SK-N-MC (cell line): Measurements from ENCODE around the gene LMF1.

Experiments
- DNase-seq: peaks from one replicate; pipeline ENCODE4 v3.0.0-alpha.2; 2011; ENCODE audit warnings: low read depth, low spot score
- H3K27ac ChIP-seq: fragments of 200-600 bp; sonication (generic); 2 replicates; pipeline ENCODE4 v1.5.1; 2016; ENCODE audit warnings: mixed run types
- H3K36me3 ChIP-seq: fragments of 200-600 bp; sonication (generic); 2 replicates; pipeline ENCODE4 v1.6.1; 2017; ENCODE audit warnings: antibody characterized with exemption, low read length, mixed read lengths; ENCODE audit not compliant: insufficient read depth
- H3K4me3 ChIP-seq: fragments of 200-600 bp; sonication (generic); 2 replicates; pipeline ENCODE4 v1.5.1; 2016
- H3K9ac ChIP-seq: fragments of 200-600 bp; sonication (generic); 2 replicates; pipeline ENCODE4 v1.8.0; 2017; ENCODE audit warnings: mixed run types, mixed read lengths; ENCODE audit not compliant: insufficient read length
- H3K9me3 ChIP-seq: fragments of 200-600 bp; sonication (generic); 2 replicates; pipeline ENCODE4 v1.6.1; 2017; ENCODE audit warnings: low read depth, mild to moderate bottlenecking, antibody characterized with exemption, low read length, moderate library complexity, mixed read lengths
- EZH2 ChIP-seq: fragments of 200-600 bp; sonication (generic); IDR thresholded peaks from one replicate; pipeline ENCODE4 v1.6.1; 2017; ENCODE audit warnings: antibody characterized with exemption
- FOXP2 ChIP-seq: optimal IDR thresholded peaks from 2 replicates; pipeline ENCODE3; 2011; ENCODE audit warnings: mild to moderate bottlenecking, moderate library complexity; ENCODE audit not compliant: insufficient read depth; ENCODE audit errors: extremely low read length, control extremely low read depth
- POLR2AphosphoS5 ChIP-seq: IDR thresholded peaks from 2 replicates; pipeline ENCODE4 v1.6.1; 2012; ENCODE audit warnings: mild to moderate bottlenecking, low read depth, low read length, borderline replicate concordance

The LMF1 gene

GRCh38 chr16:977896-978295 lies 7.1 kb upstream of the LMF1 start:
- Histone ChIP-seq H3K27ac (no peak overlapping the region), H3K4me3 (no peak overlapping the region), H3K9me3 (no peaks in the 10 kb centered on the region), H3K9ac (no peak overlapping the region), H3K36me3 (no peaks in the 10 kb centered on the region)
- no peak for TF ChIP-seq FOXP2
- no peak for DNase-seq

GRCh38 chr16:977081-977701 lies 6.4 kb upstream of the LMF1 start:
- TF ChIP-seq EZH2 (no peak), FOXP2 (no peak), POLR2AphosphoS5 (no peak)
- H3K4me3 ChIP-seq: no peak overlapping the region
- no peaks in the 10 kb centered on the region for H3K36me3 ChIP-seq
- no peak overlapping the region for H3K27ac ChIP-seq
- no peak for DNase-seq
- H3K9me3 ChIP-seq: no peaks in the 10 kb centered on the region
- H3K9ac ChIP-seq: no peak overlapping the region

GRCh38 chr16:976389-976931 lies 5.7 kb upstream of the LMF1 start:
- no peaks in the 10 kb centered on the region for H3K36me3 ChIP-seq
- DNase-seq: no peak
- no peak overlapping the region for H3K9ac ChIP-seq
- no peak for TF ChIP-seq POLR2AphosphoS5
- no peak for TF ChIP-seq FOXP2
- TF ChIP-seq EZH2: no peak
- H3K9me3 ChIP-seq: no peaks in the 10 kb centered on the region
- H3K27ac ChIP-seq: no peak overlapping the region
- H3K4me3 ChIP-seq: no peak overlapping the region

GRCh38 chr16:975291-975690 lies 4.5 kb upstream of the LMF1 start:
- Histone ChIP-seq H3K27ac (no peak overlapping the region), H3K9me3 (no peaks in the 10 kb centered on the region), H3K9ac (no peak overlapping the region), H3K36me3 (no peaks in the 10 kb centered on the region), H3K4me3 (no peak overlapping the region)
- DNase-seq: no peak
- TF ChIP-seq FOXP2 (no peak), EZH2 (no peak), POLR2AphosphoS5 (no peak)

- Histone ChIP-seq H3K4me3 (no peak overlapping the region), H3K36me3 (no peaks in the 10 kb centered on the region), H3K9me3 (no peaks in the 10 kb centered on the region), H3K27ac (no peak overlapping the region), H3K9ac (no peak overlapping the region)
- TF ChIP-seq EZH2 (no peak), POLR2AphosphoS5 (no peak), FOXP2 (no peak)
- no peak for DNase-seq
Observed at GRCh38 chr16:974611-975261, 4.0 kb upstream of the LMF1 start.

GRCh38 chr16:974001-974601 lies 3.3 kb upstream of the LMF1 start:
- H3K27ac ChIP-seq: no peak overlapping the region
- no peak for DNase-seq
- no peaks in the 10 kb centered on the region for H3K36me3 ChIP-seq
- no peak overlapping the region for H3K4me3 ChIP-seq
- H3K9ac ChIP-seq: no peak overlapping the region
- no peak for TF ChIP-seq FOXP2
- no peak for TF ChIP-seq POLR2AphosphoS5
- TF ChIP-seq EZH2: no peak
- H3K9me3 ChIP-seq: no peaks in the 10 kb centered on the region

GRCh38 chr16:973366-973765 lies 2.6 kb upstream of the LMF1 start:
- Histone ChIP-seq H3K9me3 (no peaks in the 10 kb centered on the region), H3K27ac (no peak overlapping the region), H3K9ac (no peak overlapping the region), H3K4me3 (no peak overlapping the region), H3K36me3 (no peaks in the 10 kb centered on the region)
- no peak for DNase-seq
- TF ChIP-seq POLR2AphosphoS5: no peak
- TF ChIP-seq FOXP2: no peak
- TF ChIP-seq EZH2: no peak

GRCh38 chr16:972316-973002 lies 1.7 kb upstream of the LMF1 start:
- Histone ChIP-seq H3K27ac (no peak overlapping the region), H3K9me3 (no peaks in the 10 kb centered on the region), H3K36me3 (no peaks in the 10 kb centered on the region; the same call in 1 of the 2 replicates), H3K4me3 (no peak overlapping the region), H3K9ac (no peak overlapping the region)
- DNase-seq: no peak
- TF ChIP-seq EZH2: no peak
- no peak for TF ChIP-seq FOXP2
- no peak for TF ChIP-seq POLR2AphosphoS5

- no peak for TF ChIP-seq POLR2AphosphoS5
- TF ChIP-seq FOXP2: no peak
- TF ChIP-seq EZH2: no peak
- Histone ChIP-seq H3K9me3 (no peaks in the 10 kb centered on the region), H3K36me3 (peaks cover 2% of the 10 kb centered on the region; the same call in 1 of the 2 replicates), H3K4me3 (no peak overlapping the region), H3K9ac (no peak overlapping the region), H3K27ac (no peak overlapping the region)
- DNase-seq: no peak
Observed at GRCh38 chr16:971981-972315, 1.2 kb upstream of the LMF1 start.
